ENCODE data around the gene TOX2.

DNA sequence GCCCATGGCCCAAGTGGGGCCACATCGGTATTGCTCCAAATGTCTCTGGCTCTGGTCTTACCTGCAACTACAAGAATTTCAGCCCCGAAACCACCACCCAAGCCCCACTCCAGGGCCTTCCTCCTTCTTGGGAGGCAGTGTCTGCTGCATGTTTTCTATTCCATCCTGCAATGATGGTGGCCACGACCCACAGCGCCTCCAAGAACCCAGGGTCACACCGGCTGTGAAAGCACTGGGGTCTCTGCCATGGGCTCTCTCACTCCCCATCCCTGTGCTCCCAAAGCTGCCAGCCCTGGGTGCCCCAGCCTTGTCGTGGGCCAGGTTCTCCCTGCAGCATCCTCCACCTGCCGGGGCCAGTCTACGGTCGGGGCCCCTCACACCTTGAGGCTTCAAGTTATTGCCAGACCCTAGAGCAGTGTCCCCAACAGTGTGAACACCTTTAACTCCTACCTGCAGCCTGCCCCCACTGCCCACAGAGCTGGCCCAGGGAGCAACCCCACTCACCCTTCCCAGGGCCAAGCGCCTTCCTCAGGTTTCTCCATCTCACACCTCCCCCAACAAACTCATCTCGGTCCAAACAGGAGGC is 157.0 kb downstream of the TOX2 start:
- TF ChIP-seq, protein P1, sequence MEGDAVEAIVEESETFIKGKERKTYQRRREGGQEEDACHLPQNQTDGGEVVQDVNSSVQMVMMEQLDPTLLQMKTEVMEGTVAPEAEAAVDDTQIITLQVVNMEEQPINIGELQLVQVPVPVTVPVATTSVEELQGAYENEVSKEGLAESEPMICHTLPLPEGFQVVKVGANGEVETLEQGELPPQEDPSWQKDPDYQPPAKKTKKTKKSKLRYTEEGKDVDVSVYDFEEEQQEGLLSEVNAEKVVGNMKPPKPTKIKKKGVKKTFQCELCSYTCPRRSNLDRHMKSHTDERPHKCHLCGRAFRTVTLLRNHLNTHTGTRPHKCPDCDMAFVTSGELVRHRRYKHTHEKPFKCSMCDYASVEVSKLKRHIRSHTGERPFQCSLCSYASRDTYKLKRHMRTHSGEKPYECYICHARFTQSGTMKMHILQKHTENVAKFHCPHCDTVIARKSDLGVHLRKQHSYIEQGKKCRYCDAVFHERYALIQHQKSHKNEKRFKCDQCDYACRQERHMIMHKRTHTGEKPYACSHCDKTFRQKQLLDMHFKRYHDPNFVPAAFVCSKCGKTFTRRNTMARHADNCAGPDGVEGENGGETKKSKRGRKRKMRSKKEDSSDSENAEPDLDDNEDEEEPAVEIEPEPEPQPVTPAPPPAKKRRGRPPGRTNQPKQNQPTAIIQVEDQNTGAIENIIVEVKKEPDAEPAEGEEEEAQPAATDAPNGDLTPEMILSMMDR (IDR thresholded peaks at IDR 0.05), result no peak
- TF ChIP-seq POLR2A (IDR thresholded peaks at IDR 0.05), result no peak

Data from ovary (tissue), 3 donors.